Activated CD4-positive, alpha-beta T cell treated with anti-CD3 and anti-CD28 coated beads for 24 hours (primary cell): ENCODE measurements around the gene VEPH1.
"Not testable (repeated sequence)": the region's sequence is repeated elsewhere in the genome, so short reads cannot be mapped to it uniquely, and the experiment has no call there.

Experiments
- DNase-seq, 2 donors: peaks; one replicate each; pipeline ENCODE4 v3.0.0-alpha.2; 2020; ENCODE audit warnings: low read depth in 2 of 2

VEPH1 gene

GRCh38 chr3:157350651-157351050 is 152.6 kb downstream of the VEPH1 start:
- not testable (repeated sequence) for DNase-seq

- not testable (repeated sequence) for DNase-seq
Measured at GRCh38 chr3:157348304-157349075, 154.7 kb downstream of the VEPH1 start.

- DNase-seq = no peak
Measured at GRCh38 chr3:157347577-157348303, 155.5 kb downstream of the VEPH1 start.

- DNase-seq = no peak
Measured at GRCh38 chr3:157336252-157337009, 166.8 kb downstream of the VEPH1 start.

GRCh38 chr3:157335233-157336076 is 167.8 kb downstream of the VEPH1 start:
- no peak for DNase-seq

GRCh38 chr3:157333551-157333991 is 169.6 kb downstream of the VEPH1 start:
- no peak for DNase-seq

- no peak for DNase-seq
Measured at GRCh38 chr3:157330206-157330605, 173.0 kb downstream of the VEPH1 start.

GRCh38 chr3:157329551-157329950 is 173.7 kb downstream of the VEPH1 start:
- no peak for DNase-seq

GRCh38 chr3:157327837-157328236 is 175.4 kb downstream of the VEPH1 start:
- no peak for DNase-seq

- DNase-seq = no peak
Measured at GRCh38 chr3:157327018-157327417, 176.2 kb downstream of the VEPH1 start.

GRCh38 chr3:157324869-157325268 is 178.3 kb downstream of the VEPH1 start:
- not testable (repeated sequence) for DNase-seq

GRCh38 chr3:157323360-157323759 is 179.9 kb downstream of the VEPH1 start:
- DNase-seq = no peak

- DNase-seq = no peak
Measured at GRCh38 chr3:157319672-157320071, 183.5 kb downstream of the VEPH1 start.

GRCh38 chr3:157318639-157319288 is 184.5 kb downstream of the VEPH1 start:
- DNase-seq = no peak

GRCh38 chr3:157317895-157318294 is 185.3 kb downstream of the VEPH1 start:
- DNase-seq = no peak

- DNase-seq = no peak
Measured at GRCh38 chr3:157313186-157313585, 190.0 kb downstream of the VEPH1 start.

GRCh38 chr3:157312376-157312745 is 190.9 kb downstream of the VEPH1 start:
- DNase-seq = no peak

GRCh38 chr3:157311633-157312375 is 191.4 kb downstream of the VEPH1 start:
- no peak for DNase-seq

GRCh38 chr3:157310329-157311052 is 192.7 kb downstream of the VEPH1 start:
- DNase-seq = no peak

- no peak for DNase-seq
Measured at GRCh38 chr3:157306502-157306901, 196.7 kb downstream of the VEPH1 start.
